ENCODE measurements around the gene PLPP7. TPM values are rescaled to one million over a fixed set of nuclear protein-coding genes. Genes with fewer than 3 reads are reported as not detected.

Gene PLPP7
- polyA plus RNA-seq, 2 of the 4 experiments (the other 2 are of a cell fraction), result 0.08 TPM; not detected in 1

GRCh38 chr9:131290767-131291370 is 1.3 kb downstream of the PLPP7 start:
- Histone ChIP-seq H3K4me3 (no peak overlapping the region), H3K9me3 (no peaks in the 10 kb centered on the region), H3K4me1 (no peaks in the 10 kb centered on the region), H3K27ac (no peak overlapping the region), H3K4me2 (no peak overlapping the region)
- ATAC-seq (no peak), DNase-seq (ENCODE audit: low read depth in 1 of 2, low spot score in 1 of 2) (no peak), FAIRE-seq (no peak)
- POLR2A ChIA-PET, result no interaction called here
- WGBS (ENCODE audit: missing lambda C conversion rate), result 85% methylated on average over 17 of the region's 17 CpGs
- CTCF ChIA-PET, result interaction anchor here (2.1 kb wide), 1 partner anchor 59 kb away, joined by 6 read pairs; no protein-coding TSS in a partner anchor
- TF ChIP-seq TFCP2L1 (CRISPR knock-in tag; IDR thresholded peaks at IDR 0.05) (no peak), ZNF302 (CRISPR knock-in tag; IDR thresholded peaks at IDR 0.05) (no peak), BHLHE40 (IDR thresholded peaks at IDR 0.05; ENCODE audit: low read depth, low read length) (no peak), POLR2AphosphoS2 (conservative IDR thresholded peaks at IDR 0.05; ENCODE audit: low read length) (no peak), SREBF2 (IDR thresholded peaks at IDR 0.05) (no peak), NFE2L2 (conservative IDR thresholded peaks at IDR 0.05; ENCODE audit: low read length) (no peak), PHF8 (IDR thresholded peaks at IDR 0.05; ENCODE audit: borderline replicate concordance, low read depth) (no peak), SMC3 (IDR thresholded peaks at IDR 0.05) (no peak), HOXA7 (CRISPR knock-in tag; IDR thresholded peaks at IDR 0.05) (no peak), POLR2A (IDR thresholded peaks at IDR 0.05; ENCODE audit: low read length) (no peak)
- TF ChIP-seq, protein P1, sequence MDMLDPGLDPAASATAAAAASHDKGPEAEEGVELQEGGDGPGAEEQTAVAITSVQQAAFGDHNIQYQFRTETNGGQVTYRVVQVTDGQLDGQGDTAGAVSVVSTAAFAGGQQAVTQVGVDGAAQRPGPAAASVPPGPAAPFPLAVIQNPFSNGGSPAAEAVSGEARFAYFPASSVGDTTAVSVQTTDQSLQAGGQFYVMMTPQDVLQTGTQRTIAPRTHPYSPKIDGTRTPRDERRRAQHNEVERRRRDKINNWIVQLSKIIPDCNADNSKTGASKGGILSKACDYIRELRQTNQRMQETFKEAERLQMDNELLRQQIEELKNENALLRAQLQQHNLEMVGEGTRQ (IDR thresholded peaks at IDR 0.05), result no peak
- TF ChIP-seq, protein P2, sequence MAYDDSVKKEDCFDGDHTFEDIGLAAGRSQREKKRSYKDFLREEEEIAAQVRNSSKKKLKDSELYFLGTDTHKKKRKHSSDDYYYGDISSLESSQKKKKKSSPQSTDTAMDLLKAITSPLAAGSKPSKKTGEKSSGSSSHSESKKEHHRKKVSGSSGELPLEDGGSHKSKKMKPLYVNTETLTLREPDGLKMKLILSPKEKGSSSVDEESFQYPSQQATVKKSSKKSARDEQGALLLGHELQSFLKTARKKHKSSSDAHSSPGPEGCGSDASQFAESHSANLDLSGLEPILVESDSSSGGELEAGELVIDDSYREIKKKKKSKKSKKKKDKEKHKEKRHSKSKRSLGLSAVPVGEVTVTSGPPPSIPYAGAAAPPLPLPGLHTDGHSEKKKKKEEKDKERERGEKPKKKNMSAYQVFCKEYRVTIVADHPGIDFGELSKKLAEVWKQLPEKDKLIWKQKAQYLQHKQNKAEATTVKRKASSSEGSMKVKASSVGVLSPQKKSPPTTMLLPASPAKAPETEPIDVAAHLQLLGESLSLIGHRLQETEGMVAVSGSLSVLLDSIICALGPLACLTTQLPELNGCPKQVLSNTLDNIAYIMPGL (CRISPR knock-in tag; IDR thresholded peaks at IDR 0.05; ENCODE audit: borderline replicate concordance), result no peak

DNA sequence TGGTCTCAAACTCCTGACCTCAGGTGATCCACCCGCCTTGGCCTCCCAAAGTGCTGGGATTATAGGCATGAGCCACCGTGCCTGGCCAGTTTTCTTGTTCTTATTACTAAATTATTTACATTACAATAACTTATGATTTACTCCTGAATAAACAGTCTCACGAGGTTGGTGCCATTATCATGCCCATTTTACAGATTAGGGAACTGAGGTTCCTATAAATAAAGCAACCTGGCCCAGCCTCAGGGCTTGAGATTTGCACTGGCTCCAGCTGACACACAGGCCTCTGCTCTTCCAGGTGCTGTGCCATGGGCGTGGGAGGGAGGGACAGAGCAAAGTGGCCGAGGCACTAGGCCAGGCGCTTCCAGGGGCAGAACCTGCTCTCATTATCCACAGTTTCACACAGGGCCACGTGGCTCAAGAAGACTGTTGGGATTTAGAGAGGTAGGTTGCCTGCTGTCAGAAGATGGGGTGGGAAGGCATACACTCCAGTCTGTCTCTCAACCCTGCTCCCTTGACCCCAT is 2.3 kb downstream of the PLPP7 start:
- Histone ChIP-seq H3K4me2 (no peak overlapping the region), H3K4me3 (no peak overlapping the region), H3K9me3 (no peaks in the 10 kb centered on the region), H3K4me1 (no peaks in the 10 kb centered on the region), H3K27ac (no peak overlapping the region)
- TF ChIP-seq HOXA7 (CRISPR knock-in tag; IDR thresholded peaks at IDR 0.05) (no peak), JUN (IDR thresholded peaks at IDR 0.05) (no peak), GATA3 (IDR thresholded peaks at IDR 0.05; ENCODE audit: borderline replicate concordance) (no peak), CBX8 (IDR thresholded peaks at IDR 0.05) (no peak)
- DNase-seq (ENCODE audit: low read depth in 1 of 2, low spot score in 1 of 2) (no peak), ATAC-seq (no peak), FAIRE-seq (no peak)
- ChIA-PET CTCF (interaction anchor here (0.5 to 3.1 kb wide), 5 partner anchors 10 to 1032 kb away, joined by 4 to 18 read pairs (median 6); no protein-coding TSS in a partner anchor), POLR2A (no interaction called here)
- 59% methylated on average over 7 of the region's 7 CpGs for WGBS (ENCODE audit: missing lambda C conversion rate)

- POLR2A ChIA-PET, result no interaction called here
- CTCF ChIA-PET, result interaction anchor here (0.9 to 3.1 kb wide), 4 partner anchors 9 to 113 kb away, joined by 3 to 18 read pairs (median 6); no protein-coding TSS in a partner anchor
- WGBS (ENCODE audit: missing lambda C conversion rate), result 96% methylated on average over 10 of the region's 10 CpGs
Measured at GRCh38 chr9:131292937-131293336, 3.4 kb downstream of the PLPP7 start.

More at GRCh38 chr9:131292937-131293336, 3.4 kb downstream of the PLPP7 start:
- no peak overlapping the region for H3K27ac ChIP-seq
- FAIRE-seq (no peak), DNase-seq (ENCODE audit: low read depth in 1 of 2, low spot score in 1 of 2) (no peak), ATAC-seq (no peak)
- no peak for TF ChIP-seq FOSL2 (IDR thresholded peaks at IDR 0.05)
- no peak for TF ChIP-seq FOSL2 (CRISPR knock-in tag; IDR thresholded peaks at IDR 0.05)
- no peak for TF ChIP-seq EHMT2 (IDR thresholded peaks at IDR 0.05; ENCODE audit: low read depth)
- TF ChIP-seq NPAS2 (CRISPR knock-in tag; IDR thresholded peaks at IDR 0.05; ENCODE audit: borderline replicate concordance), result no peak
- no peak for TF ChIP-seq BHLHE40 (IDR thresholded peaks at IDR 0.05; ENCODE audit: low read depth, low read length)
- TF ChIP-seq, protein P3, sequence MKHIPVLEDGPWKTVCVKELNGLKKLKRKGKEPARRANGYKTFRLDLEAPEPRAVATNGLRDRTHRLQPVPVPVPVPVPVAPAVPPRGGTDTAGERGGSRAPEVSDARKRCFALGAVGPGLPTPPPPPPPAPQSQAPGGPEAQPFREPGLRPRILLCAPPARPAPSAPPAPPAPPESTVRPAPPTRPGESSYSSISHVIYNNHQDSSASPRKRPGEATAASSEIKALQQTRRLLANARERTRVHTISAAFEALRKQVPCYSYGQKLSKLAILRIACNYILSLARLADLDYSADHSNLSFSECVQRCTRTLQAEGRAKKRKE (CRISPR knock-in tag; IDR thresholded peaks at IDR 0.05; ENCODE audit: low read depth), result no peak
- no peaks in the 10 kb centered on the region for H3K9me3 ChIP-seq
- H3K4me2 ChIP-seq, result no peak overlapping the region
- H3K4me3 ChIP-seq, result no peak overlapping the region
- H3K4me1 ChIP-seq, result no peaks in the 10 kb centered on the region

All from A549 (cell line).